SW480 (cell line): Measurements from ENCODE around the gene PPIE.
"Not testable (repeated sequence)": the region's sequence is repeated elsewhere in the genome, so short reads cannot be mapped to it uniquely, and the experiment has no call there.

ENCODE experiments used
- DNase-seq: peaks from one replicate; pipeline ENCODE4 v3.0.0-alpha.2; 2016; ENCODE audit warnings: low spot score

PPIE gene

GRCh38 chr1:39777896-39778295, 39.2 kb downstream of the PPIE start:
- DNase-seq = not testable (repeated sequence)

DNA sequence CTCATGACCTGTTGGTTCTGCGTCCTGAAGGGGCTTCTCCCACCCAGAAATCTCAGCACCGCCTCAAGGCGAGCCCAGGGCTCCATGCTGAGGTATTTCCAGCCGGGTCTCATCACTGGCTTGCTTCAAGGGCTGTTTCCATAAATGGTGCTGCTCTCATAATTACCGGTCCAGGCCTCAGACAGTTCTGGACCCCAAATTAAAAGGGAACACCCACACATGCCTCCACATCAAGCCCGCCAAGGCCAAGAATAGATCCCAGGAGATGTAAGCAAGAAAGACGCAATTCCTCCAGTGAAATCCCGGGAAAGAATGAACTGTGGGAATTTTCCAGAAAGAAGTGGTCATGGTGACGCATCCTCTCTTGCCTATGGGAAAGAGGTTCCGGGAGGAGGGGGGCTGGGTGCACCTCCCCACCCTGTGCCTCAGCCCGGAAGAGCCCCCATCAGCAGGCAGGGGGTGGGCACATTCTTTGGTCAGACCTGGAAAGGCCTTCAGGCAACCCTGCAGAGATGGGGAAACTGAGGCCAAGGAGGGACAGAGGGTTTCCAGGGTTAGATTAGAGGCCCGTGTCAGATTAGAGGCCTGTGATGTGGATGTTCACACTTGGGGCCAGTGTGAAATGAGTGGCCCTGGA, 39.9 kb downstream of the PPIE start:
- DNase-seq = not testable (repeated sequence)

GRCh38 chr1:39779137-39779536, 40.5 kb downstream of the PPIE start:
- no peak for DNase-seq

DNA sequence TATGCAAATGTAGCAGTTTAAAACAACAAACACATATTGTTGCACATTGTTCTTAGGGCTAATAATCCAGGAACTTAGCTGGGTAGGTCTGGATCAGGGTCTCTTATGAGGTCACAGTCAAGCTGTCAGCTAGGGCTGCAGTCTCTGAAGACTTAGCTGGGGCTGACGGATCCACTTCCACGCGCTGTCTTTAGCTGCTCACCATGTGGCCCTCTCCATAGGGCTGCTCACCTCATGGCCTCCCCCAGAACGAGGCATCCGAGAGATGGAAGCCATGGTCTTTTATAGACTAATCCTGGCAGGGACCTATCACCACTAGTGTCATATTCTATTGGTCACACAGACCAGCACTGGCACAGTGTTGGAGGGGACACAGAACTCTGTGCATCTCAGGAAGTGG, 41.1 kb downstream of the PPIE start:
- DNase-seq = no peak

GRCh38 chr1:39781349-39781715, 42.6 kb downstream of the PPIE start:
- DNase-seq = no peak

DNA sequence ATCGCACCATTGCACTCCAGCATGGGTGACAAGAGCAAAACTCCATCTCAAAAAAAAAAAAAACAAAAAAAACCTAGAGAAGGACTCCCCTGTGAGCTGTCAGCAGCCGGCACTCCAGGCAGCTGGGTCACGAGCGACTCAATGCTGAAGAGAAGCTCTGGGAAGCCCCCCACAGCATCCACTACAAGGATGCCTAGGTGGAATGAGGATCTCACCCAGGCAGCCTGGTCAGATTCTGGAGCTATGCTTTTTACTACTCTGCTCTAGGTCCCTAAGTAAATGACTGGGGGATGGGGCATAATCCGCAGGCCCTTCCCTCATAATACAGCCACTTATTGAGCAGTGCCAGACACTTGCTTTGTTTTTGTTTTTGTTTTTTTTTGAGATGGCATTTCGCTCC, 43.4 kb downstream of the PPIE start:
- DNase-seq = no peak

DNA sequence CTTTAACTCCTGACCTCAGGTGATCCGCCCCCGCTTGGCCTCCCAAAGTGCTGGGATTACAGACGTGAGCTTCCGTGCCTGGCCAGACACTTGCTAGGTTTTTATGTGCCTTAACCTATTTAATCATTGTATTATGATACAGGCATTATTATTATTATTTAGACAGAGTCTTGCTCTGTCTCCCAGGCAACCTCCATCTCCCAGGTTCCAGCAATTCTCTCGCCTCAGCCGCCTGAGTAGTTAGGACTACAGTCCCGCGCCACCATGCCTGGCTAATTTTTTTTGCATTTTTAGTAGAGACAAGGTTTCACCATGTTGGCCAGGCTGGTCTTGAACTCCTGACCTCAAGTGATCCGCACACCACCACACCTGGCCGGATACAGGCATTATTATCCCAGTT, 44.0 kb downstream of the PPIE start:
- DNase-seq = not testable (repeated sequence)

DNA sequence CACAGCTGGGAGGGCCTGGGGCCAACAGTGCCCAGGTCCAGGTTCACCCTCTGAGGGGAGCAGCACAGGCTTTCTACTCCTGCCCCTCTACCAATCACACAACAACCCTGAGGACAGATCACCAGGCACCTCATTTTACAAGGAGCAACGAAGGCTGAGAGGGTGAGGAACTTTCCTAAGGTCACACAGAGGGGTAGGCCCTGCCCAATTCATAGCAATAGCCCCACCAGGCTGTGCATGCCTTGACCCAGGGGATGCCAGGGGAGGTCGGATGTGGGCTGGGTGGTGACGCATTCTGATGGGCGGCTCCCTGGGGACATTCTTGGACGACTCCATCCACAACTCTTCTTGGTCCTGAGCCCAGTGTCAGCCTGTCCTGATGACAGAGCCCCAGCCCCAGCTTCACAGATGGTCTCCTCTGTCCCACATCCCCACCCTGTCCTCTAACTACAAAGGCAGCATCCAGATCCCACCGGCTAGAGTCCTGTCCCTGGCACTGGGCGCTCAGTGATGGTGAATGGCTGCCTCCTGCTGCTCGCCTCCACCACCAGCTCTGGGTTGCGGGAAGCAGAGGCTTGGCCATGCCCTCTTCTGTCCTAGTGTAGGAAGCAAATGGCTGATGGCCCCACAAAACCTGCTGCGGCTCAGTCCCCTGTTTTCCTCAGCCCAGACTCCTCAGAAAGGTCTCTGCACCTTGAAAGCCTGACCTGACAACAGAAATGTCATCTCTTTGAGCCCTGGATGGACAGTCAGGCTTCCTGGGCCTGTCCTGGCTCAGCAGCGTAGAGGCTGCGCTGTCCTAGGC, 47.8 kb downstream of the PPIE start:
- not testable (repeated sequence) for DNase-seq

GRCh38 chr1:39787108-39787375, 48.4 kb downstream of the PPIE start:
- not testable (repeated sequence) for DNase-seq

- DNase-seq = no peak
These were observed 48.8 kb downstream of the PPIE start for GRCh38 chr1:39787468-39787867.

GRCh38 chr1:39787964-39788363, 49.3 kb downstream of the PPIE start:
- DNase-seq = not testable (repeated sequence)

GRCh38 chr1:39788426-39788757, 49.7 kb downstream of the PPIE start:
- no peak for DNase-seq

GRCh38 chr1:39788758-39789570, 50.3 kb downstream of the PPIE start, which contains the start of gene BMP8B:
Gene BMP8B (minus strand): TSS chr1:39788865. CDS start chr1:39788485, 380 bp downstream.
- DNase-seq = peak; percentile 70

DNA sequence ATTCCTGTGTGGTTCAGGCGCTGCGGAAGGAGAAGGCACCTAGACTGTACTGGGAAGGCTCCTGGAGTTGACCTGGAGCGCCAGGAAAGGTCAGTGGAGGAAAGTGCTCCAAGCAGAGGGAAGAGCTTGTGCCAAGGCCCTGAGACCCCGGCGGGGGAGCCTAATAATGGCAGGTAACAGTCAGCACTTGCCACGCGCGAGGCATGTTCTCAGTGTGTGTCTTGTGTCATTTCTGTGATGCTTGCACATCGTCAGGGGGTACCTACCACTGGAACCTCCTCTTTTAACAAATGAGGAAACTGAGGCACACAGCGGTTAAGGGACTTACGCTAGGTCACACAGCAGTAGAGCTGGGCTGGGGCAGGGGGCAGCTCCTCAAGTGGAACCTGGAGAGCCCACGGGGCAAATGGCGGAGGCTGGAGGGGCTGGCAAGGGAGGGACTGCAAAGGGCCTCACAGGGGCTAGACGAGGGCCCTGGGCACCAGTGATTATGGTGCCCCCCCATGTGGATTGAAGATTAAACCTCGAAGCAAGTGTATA, 51.0 kb downstream of the PPIE start:
- no peak for DNase-seq

- no peak for DNase-seq
These were observed 53.2 kb downstream of the PPIE start for GRCh38 chr1:39791838-39792237.

- DNase-seq = no peak
These were observed 57.0 kb downstream of the PPIE start for GRCh38 chr1:39795651-39796050.

DNA sequence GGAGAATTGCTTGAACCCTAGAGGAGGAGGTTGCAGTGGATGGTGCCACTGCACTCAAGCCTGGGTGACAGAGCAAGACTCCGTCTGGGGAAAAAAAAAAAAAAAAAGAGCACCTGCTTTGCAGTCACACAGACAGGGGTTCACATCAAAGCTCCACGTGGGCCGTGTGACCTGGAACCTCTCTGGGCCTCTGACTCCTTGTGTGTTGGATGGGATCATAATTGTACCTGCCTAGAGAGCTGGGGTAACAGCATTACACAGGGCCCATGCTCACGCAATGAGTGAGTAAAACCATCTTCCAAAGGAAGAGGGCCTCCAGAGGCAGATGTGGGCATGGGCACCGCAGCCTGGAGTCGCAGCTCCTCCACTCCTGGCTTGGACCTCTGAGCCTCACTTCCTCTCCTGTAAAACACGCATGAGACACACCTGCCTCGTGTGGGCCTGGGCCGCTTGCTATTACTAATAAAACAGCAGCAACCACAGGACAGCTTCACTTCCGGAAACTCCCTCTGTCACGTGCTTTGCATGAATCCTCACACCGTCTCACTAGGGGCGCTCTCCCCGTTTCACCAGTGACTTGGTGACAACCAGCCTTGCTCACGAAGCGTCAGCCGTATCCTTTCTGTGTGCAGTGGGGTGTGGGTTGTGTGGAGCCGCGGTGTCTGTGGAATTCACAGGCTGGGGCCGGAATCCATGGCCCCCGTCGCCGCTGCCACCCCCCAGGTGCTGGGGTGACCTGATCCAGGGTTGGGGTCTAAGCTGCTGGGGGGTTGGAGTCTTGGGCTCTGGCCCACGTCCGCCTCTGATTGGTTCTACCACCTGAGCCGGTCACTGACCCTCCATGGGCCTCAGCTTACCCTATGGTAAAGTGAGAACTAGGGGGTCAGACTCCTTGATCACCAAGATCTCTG, 60.4 kb downstream of the PPIE start:
- peak; percentile 97 for DNase-seq

DNA sequence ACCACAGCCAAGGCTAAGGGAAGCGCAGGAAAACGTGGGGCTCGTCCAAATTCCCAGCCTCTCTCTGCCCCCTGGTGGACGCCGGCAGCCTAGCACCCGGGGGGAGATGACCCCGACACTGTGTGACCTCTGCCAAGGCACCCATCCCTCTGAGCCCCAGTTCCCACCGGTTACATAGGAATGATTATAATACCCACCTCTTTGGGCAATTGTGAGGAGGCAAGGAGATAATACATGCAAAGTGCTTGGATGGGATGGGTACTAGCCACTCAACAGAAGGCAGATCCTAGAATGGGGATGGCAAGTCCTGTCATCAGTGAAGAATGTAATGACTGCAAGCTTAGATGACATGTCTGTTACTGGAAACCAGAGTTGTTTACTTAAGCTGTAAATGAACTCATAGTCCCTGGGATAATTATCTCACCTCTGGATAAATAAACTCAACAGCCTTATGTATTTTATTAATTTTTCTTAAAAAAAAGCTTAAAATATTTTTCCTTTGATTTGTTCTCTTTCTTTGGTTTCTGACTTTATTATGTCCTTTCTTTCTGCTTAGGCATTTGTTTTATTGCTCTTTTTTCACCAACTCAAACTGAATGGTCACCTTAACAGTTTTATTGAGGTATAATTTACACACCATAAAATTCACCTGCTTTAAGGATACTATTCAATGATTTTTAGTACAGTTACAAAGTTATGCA, 61.2 kb downstream of the PPIE start:
- DNase-seq = peak; percentile 88

DNA sequence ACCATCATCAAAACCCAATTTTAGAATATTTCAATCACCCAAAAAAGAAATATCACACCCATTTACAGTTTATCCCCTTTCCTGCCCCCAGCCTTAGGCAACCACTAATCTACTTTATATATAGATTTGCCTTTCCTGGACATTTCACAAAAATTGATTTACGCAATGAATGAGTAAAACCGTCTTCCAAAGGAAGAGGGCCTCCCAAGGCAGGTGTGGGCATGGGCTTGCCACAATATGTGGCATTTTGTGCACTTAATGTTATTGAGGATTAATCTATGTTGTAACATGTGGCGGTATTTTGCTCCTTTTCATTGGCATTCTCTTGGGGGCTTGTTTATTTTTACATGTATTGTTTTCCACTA, 61.8 kb downstream of the PPIE start:
- no peak for DNase-seq

- no peak for DNase-seq
These were observed 64.0 kb downstream of the PPIE start for GRCh38 chr1:39802496-39803260.
